ENCODE results near the gene GPC5.
"Not testable (repeated sequence)": the region's sequence is repeated elsewhere in the genome, so short reads cannot be mapped to it uniquely, and the experiment has no call there.

The GPC5 gene

GRCh38 chr13:91369441-91369831, 29.0 kb upstream of the GPC5 start:
- DNase-seq, result no peak

- no peak for DNase-seq
Measured at GRCh38 chr13:91370501-91370900, 27.9 kb upstream of the GPC5 start.

- DNase-seq, result no peak
Measured at GRCh38 chr13:91372911-91373310, 25.5 kb upstream of the GPC5 start.

- DNase-seq, result no peak
Measured at GRCh38 chr13:91375116-91375729, 23.2 kb upstream of the GPC5 start.

- DNase-seq, result no peak
Measured at GRCh38 chr13:91381371-91381770, 17.1 kb upstream of the GPC5 start.

GRCh38 chr13:91383836-91384235, 14.6 kb upstream of the GPC5 start:
- no peak for DNase-seq

- no peak for DNase-seq
Measured at GRCh38 chr13:91384896-91385295, 13.5 kb upstream of the GPC5 start.

GRCh38 chr13:91389186-91389585, 9.2 kb upstream of the GPC5 start:
- no peak for DNase-seq

GRCh38 chr13:91397595-91397994, 826 bp upstream of the GPC5 start:
- no peak for DNase-seq

- no peak for DNase-seq
Measured at GRCh38 chr13:91399189-91400062, 1.0 kb downstream of the GPC5 start.

GRCh38 chr13:91400063-91400399, 1.6 kb downstream of the GPC5 start:
- DNase-seq, result no peak

GRCh38 chr13:91400671-91401070, 2.2 kb downstream of the GPC5 start:
- DNase-seq, result no peak

- no peak for DNase-seq
Measured at GRCh38 chr13:91401920-91402319, 3.5 kb downstream of the GPC5 start.

- DNase-seq, result no peak
Measured at GRCh38 chr13:91405240-91405639, 6.8 kb downstream of the GPC5 start.

GRCh38 chr13:91406619-91407018, 8.2 kb downstream of the GPC5 start:
- DNase-seq, result peak; percentile 64

- no peak for DNase-seq
Measured at GRCh38 chr13:91408971-91409370, 10.6 kb downstream of the GPC5 start.

- not testable (repeated sequence) for DNase-seq
Measured at GRCh38 chr13:91416579-91416978, 18.2 kb downstream of the GPC5 start.

GRCh38 chr13:91417660-91418325, 19.4 kb downstream of the GPC5 start:
- DNase-seq, result no peak

- no peak for DNase-seq
Measured at GRCh38 chr13:91426913-91427312, 28.5 kb downstream of the GPC5 start.

GRCh38 chr13:91438674-91439073, 40.3 kb downstream of the GPC5 start:
- not testable (repeated sequence) for DNase-seq

GRCh38 chr13:91450913-91451312, 52.5 kb downstream of the GPC5 start:
- no peak for DNase-seq

- no peak for DNase-seq
Measured at GRCh38 chr13:91454666-91455065, 56.2 kb downstream of the GPC5 start.

GRCh38 chr13:91456837-91457236, 58.4 kb downstream of the GPC5 start:
- DNase-seq, result no peak

GRCh38 chr13:91459485-91459884, 61.1 kb downstream of the GPC5 start:
- DNase-seq, result no peak
